Type B pancreatic cell (in vitro differentiated cells): ENCODE data around the gene RABGEF1. TPM values are rescaled to one million over a fixed set of nuclear protein-coding genes. Genes with fewer than 3 reads are reported as not detected.
"Not testable (repeated sequence)": the region's sequence is repeated elsewhere in the genome, so short reads cannot be mapped to it uniquely, and the experiment has no call there.

Experiments used
- DNase-seq: peaks from one replicate; pipeline ENCODE4 v3.0.0; 2021; ENCODE audit warnings: mixed read lengths; ENCODE audit not compliant: unreplicated experiment; ENCODE audit errors: extremely low spot score
- H3K27ac Mint-ChIP-seq: 2 replicates; pipeline ENCODE4 v1.8.0; 2021; ENCODE audit warnings: mild to moderate bottlenecking, mixed read lengths
- H3K27me3 Mint-ChIP-seq: 2 replicates; pipeline ENCODE4 v1.8.0; 2021; ENCODE audit warnings: mixed read lengths
- H3K36me3 Mint-ChIP-seq: 2 replicates; pipeline ENCODE4 v1.8.0; 2021; ENCODE audit warnings: mixed read lengths
- H3K4me1 Mint-ChIP-seq: one replicate; pipeline ENCODE4 v1.8.0; 2021; ENCODE audit warnings: mixed read lengths; ENCODE audit not compliant: unreplicated experiment
- H3K4me3 Mint-ChIP-seq: 2 replicates; pipeline ENCODE4 v1.8.0; 2021; ENCODE audit warnings: mild to moderate bottlenecking, mixed read lengths
- H3K9me3 Mint-ChIP-seq: 2 replicates; pipeline ENCODE4 v1.8.0; 2021; ENCODE audit warnings: mixed read lengths
- CTCF ChIP-seq: fragments of 200-600 bp; sonication (generic); conservative IDR thresholded peaks from 2 replicates; pipeline ENCODE4 v1.5.0; 2021; ENCODE audit warnings: antibody characterized with exemption, mild to moderate bottlenecking
- total RNA-seq: library from RNA; stranded (reverse); gene quantifications from 2 replicates; pipeline ENCODE4 v1.2.1, GENCODE V29; 2021; ENCODE audit warnings: low replicate concordance

Gene RABGEF1
- total RNA-seq, 1 donor from 2014 or later: 19.6 TPM

GRCh38 chr7:66779669-66780409, 39.3 kb downstream of the RABGEF1 start:
- no peaks in the 10 kb centered on the region for H3K27me3 Mint-ChIP-seq
- DNase-seq: no peak
- H3K27ac Mint-ChIP-seq: peak overlapping the region; percentile 48
- no peak for TF ChIP-seq CTCF
- no peak overlapping the region for H3K4me3 Mint-ChIP-seq
- H3K9me3 Mint-ChIP-seq: no peaks in the 10 kb centered on the region
- H3K4me1 Mint-ChIP-seq: no peaks in the 10 kb centered on the region
- peaks cover 29% of the 10 kb centered on the region for H3K36me3 Mint-ChIP-seq

DNA sequence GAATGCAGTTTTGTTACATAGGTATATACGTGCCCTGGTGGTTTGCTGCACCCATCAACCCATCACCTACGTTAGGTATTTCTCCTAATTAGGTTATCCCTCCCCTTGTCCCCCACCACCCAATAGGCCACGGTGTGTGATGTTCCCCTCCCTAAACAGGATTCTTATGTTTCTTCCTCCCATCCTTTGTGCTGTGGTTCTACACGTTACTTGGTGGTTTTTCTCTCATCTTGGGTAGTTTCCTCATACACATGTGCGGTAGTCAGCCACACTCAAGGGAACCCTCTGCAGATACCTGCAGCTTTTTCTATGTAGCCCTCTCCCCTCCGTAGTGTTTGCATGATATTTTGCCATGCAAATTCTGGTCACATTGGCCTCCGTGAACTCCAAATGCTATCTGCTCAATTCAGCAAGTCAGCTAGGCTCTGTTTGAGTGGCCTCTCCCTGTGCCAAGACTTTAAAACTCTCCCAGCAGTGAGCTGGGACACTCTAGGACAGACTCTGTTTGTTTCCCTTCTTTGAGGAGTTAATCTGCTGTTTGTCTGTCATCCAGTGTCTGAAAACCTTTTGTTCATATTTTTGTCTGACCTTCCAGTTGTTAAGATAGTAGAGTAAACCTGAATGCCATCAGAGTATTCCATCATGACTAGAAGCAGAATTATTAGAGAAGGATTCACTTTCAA, 41.0 kb downstream of the RABGEF1 start:
- H3K4me1 Mint-ChIP-seq: no peaks in the 10 kb centered on the region
- H3K4me3 Mint-ChIP-seq: no peak overlapping the region
- H3K36me3 Mint-ChIP-seq: peaks cover 29% of the 10 kb centered on the region
- no peak for TF ChIP-seq CTCF
- DNase-seq: no peak
- H3K27ac Mint-ChIP-seq: no peak overlapping the region
- H3K27me3 Mint-ChIP-seq: no peaks in the 10 kb centered on the region
- H3K9me3 Mint-ChIP-seq: no peaks in the 10 kb centered on the region

GRCh38 chr7:66782875-66783274, 42.3 kb downstream of the RABGEF1 start:
- not testable (repeated sequence) for H3K27me3 Mint-ChIP-seq, H3K4me3 Mint-ChIP-seq, H3K4me1 Mint-ChIP-seq, H3K27ac Mint-ChIP-seq, H3K9me3 Mint-ChIP-seq, DNase-seq
- peaks cover 30% of the 10 kb centered on the region for H3K36me3 Mint-ChIP-seq

DNA sequence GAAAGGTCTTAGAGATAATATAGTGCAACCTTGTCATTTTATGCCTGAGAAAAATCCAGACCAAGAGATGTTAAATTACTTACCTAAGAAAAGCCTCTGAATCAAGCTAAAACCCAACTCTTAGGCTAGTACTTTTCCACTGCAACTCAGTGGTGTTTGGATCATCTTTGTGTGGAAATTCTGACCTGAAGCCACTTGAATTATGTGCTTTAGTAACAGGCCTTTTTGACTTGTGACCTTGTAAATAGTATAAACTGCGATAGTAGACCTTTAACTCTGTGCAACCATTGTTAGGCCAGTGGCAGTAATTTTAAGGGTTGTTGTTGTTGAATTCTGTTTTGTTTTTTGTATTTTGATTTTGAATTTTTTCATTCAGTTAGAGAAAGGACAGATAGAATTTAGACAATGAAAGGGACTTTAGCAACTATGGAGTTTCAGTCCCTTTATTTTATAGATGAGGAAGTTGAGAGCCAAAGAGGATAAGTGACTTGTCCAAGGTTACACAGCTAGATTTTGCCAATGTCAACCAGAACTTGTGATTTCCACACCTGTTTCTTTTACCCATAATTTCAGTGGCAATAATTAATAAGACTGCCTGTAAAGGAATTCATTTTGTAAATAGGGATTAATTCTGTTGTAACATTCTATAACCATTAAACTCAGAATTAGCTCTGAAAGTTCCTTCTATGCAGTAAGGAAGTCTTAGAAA, 43.5 kb downstream of the RABGEF1 start:
- H3K4me1 Mint-ChIP-seq, H3K4me3 Mint-ChIP-seq, H3K27ac Mint-ChIP-seq, H3K27me3 Mint-ChIP-seq, DNase-seq, H3K9me3 Mint-ChIP-seq: not testable (repeated sequence)
- peaks cover 25% of the 10 kb centered on the region for H3K36me3 Mint-ChIP-seq

DNA sequence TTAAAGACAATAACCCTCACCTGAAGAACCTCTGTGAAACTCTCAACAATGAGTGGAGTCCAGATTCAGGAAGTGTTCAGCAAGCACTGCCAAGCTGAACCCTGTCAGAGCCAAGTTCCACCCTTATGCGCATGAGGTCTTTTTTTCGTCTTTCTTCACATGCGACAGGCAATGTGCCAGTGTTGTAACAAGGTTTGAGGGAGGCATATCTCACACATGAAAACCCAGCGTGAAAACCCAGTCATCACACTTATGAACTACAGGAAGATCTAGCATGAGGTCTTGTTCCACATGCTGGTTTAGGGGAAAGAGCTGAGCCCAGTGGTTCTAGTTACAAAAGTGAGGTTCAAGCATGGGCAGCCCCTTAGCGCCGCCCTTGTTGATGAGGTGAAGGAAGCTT, 49.7 kb downstream of the RABGEF1 start:
- Mint-ChIP-seq H3K4me1 (no peaks in the 10 kb centered on the region), H3K4me3 (no peak overlapping the region)

DNA sequence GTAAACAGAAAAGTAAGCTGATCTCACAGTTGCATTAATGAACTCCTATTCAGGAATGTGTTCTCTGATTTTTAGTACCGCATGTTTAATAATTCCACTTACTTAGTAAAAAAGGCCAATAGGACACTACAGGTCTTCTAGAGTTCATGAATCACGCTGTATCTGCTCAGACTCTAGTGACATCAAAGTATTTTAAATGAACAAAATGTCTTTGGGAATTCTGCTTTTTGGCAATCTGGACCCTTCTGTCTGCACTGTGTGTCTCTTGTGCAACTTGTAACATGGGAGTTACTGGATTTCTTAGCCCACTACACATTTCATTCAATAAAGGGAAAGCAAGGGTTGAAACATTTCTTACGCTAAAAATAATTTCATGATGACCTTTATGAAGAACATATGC, 50.2 kb downstream of the RABGEF1 start:
- H3K9me3 Mint-ChIP-seq: no peaks in the 10 kb centered on the region

More for the DNA sequence above, 49.7 kb downstream of the RABGEF1 start:
- Mint-ChIP-seq H3K9me3 (no peaks in the 10 kb centered on the region), H3K36me3 (peaks cover 29% of the 10 kb centered on the region), H3K27ac (no peak overlapping the region), H3K27me3 (no peaks in the 10 kb centered on the region)
- DNase-seq: no peak
- no peak for TF ChIP-seq CTCF

More for the DNA sequence above, 50.2 kb downstream of the RABGEF1 start:
- Mint-ChIP-seq H3K27ac (no peak overlapping the region), H3K4me3 (no peak overlapping the region), H3K27me3 (no peaks in the 10 kb centered on the region), H3K36me3 (peaks cover 28% of the 10 kb centered on the region), H3K4me1 (no peaks in the 10 kb centered on the region)
- no peak for DNase-seq
- no peak for TF ChIP-seq CTCF
